Erythroblast (primary cell): ENCODE results near the gene H19.

Source experiments
- GATA1 ChIP-seq: IDR thresholded peaks from 2 replicates; pipeline ENCODE4 v1.6.1; 2011; ENCODE audit warnings: low read depth, mild to moderate bottlenecking, control low read depth, low read length, moderate library complexity
- POLR2A ChIP-seq: IDR thresholded peaks from 2 replicates; pipeline ENCODE4 v1.6.1; 2011; ENCODE audit warnings: mild to moderate bottlenecking, low read length

DNA sequence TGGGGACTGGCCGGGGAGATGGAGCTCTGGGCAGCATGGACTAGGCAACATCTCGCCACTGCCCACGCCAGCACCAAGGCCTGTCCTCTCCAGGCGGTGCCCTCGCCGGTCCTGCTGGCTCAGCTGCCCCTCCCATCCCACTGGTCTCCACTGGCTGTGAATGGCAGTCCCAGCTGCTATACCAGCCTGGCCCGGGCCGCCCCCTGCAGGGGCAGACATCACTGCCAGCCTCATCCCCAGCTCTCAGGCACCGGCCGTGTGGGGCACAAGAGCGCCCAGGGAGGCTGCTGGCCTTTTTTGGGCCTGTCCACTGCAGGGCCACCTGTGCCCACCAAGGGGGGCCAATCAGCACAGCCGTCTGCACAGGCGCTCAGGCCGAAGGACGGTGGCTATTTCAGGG lies 30.1 kb upstream of the H19 start:
- TF ChIP-seq POLR2A (no peak), GATA1 (no peak)
